Measurements from ENCODE around the gene ZFAND3. TPM values are rescaled to one million over a fixed set of nuclear protein-coding genes. Genes with fewer than 3 reads are reported as not detected.

Gene ZFAND3
- total RNA-seq, 1 experiment from 2014 or later = 75.0 TPM

DNA sequence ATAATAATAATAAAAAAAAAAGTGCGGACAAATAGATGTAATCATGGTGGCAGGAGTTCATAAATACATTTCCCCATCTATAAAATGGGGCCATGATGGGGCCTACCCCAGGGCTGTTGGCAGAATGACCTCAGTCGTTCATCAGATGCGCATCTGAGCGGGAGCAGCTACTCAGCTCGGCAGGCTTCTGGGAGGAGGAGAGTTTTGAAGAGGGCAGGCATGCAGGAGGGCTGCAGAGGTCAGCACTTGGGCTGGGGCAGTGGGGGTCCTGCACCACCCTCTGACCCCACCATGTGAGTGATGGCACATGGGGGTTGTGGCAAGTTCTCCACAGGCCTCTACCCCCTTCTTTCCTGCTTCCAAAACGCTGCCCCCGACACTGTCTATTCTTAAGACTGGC lies 373.5 kb downstream of the ZFAND3 start:
- no TSS peak for BruUV-seq (replicated peaks)
- TF ChIP-seq, protein P1, sequence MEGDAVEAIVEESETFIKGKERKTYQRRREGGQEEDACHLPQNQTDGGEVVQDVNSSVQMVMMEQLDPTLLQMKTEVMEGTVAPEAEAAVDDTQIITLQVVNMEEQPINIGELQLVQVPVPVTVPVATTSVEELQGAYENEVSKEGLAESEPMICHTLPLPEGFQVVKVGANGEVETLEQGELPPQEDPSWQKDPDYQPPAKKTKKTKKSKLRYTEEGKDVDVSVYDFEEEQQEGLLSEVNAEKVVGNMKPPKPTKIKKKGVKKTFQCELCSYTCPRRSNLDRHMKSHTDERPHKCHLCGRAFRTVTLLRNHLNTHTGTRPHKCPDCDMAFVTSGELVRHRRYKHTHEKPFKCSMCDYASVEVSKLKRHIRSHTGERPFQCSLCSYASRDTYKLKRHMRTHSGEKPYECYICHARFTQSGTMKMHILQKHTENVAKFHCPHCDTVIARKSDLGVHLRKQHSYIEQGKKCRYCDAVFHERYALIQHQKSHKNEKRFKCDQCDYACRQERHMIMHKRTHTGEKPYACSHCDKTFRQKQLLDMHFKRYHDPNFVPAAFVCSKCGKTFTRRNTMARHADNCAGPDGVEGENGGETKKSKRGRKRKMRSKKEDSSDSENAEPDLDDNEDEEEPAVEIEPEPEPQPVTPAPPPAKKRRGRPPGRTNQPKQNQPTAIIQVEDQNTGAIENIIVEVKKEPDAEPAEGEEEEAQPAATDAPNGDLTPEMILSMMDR (IDR thresholded peaks at IDR 0.05; ENCODE audit: unreplicated experiment) = no peak

DNA sequence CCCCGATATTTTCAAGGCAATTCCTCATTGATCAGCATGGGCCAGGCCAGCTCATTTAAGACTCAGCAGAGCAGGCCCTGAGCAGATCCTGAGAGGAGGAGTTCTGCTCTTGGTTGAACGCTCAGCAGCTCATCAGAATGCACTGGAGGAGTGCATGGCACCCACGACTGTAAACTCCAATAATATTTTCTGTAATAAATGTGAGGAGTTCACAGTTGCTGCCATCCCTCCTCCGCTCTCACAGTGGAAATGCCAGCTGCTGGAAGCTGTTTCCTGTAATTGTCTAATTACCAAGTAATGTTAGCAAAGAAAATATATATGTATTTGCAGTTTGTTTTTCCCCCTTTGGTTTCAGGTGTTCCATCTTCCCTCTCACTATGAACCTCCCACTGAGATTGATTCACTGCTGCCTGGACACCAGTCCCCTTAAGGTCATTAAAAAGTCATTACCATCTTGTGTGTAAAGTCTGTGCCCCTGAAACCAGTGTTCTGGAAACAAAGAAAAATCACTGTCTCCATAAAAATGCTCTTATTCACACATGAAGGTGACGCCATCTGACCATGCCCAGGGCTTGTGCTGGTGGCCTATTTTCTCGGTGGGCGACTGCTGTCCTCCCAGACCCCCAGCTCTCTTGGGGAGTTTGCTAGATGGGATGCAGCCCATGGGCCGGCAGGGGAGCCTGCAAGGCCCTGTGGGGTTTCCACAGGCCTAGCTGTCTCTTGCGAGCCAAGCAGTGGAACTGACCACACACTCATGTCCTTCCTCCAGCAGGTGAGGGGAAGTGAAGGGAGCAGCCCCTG lies 374.2 kb downstream of the ZFAND3 start:
- Mint-ChIP-seq H3K9me3 (ENCODE audit: low read depth, unreplicated experiment) (no peaks in the 10 kb centered on the region), H3K27ac (ENCODE audit: unreplicated experiment) (no peak overlapping the region), H3K4me3 (ENCODE audit: low read depth, unreplicated experiment) (no peak overlapping the region), H3K36me3 (ENCODE audit: insufficient read depth, unreplicated experiment) (no peaks in the 10 kb centered on the region), H3K27me3 (ENCODE audit: unreplicated experiment) (no peaks in the 10 kb centered on the region), H3K4me1 (ENCODE audit: low read depth, unreplicated experiment) (no peaks in the 10 kb centered on the region)
- DNase-seq = no peak
- BruUV-seq (replicated peaks) = no TSS peak
- CTCF ChIA-PET = interaction anchor here (0.7 kb wide), 1 partner anchor 75 kb away, joined by 3 read pairs; no protein-coding TSS in a partner anchor
- intact Hi-C loops (cut with micrococcal nuclease; ENCODE audit: unreplicated experiment) = no loop called here
- TF ChIP-seq, protein P1 (IDR thresholded peaks at IDR 0.05; ENCODE audit: unreplicated experiment) = no peak

More for the DNA sequence above, 373.5 kb downstream of the ZFAND3 start:
- intact Hi-C loops (cut with micrococcal nuclease; ENCODE audit: unreplicated experiment) = no loop called here
- Mint-ChIP-seq H3K4me1 (ENCODE audit: low read depth, unreplicated experiment) (no peaks in the 10 kb centered on the region), H3K4me3 (ENCODE audit: low read depth, unreplicated experiment) (no peak overlapping the region), H3K36me3 (ENCODE audit: insufficient read depth, unreplicated experiment) (no peaks in the 10 kb centered on the region), H3K9me3 (ENCODE audit: low read depth, unreplicated experiment) (no peaks in the 10 kb centered on the region), H3K27ac (ENCODE audit: unreplicated experiment) (no peak overlapping the region), H3K27me3 (ENCODE audit: unreplicated experiment) (no peaks in the 10 kb centered on the region)
- CTCF ChIA-PET = no interaction called here
- no peak for DNase-seq

DNA sequence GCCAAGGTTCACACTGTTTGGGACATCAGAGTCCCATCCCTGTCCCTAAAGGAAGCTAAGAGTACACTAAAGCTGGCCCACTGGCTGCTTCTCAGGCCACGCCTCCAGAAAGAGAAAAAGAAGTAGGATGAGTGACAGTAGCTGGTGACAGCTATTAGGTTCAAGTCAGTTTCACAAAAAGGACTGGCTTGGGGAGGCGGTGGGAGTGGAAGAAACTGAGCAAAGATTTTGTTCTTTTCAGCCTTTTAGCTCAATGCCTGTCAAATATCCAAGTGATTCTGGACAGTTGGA lies 374.7 kb downstream of the ZFAND3 start:
- no peak overlapping the region for H3K27ac Mint-ChIP-seq (ENCODE audit: unreplicated experiment)
- no peaks in the 10 kb centered on the region for H3K9me3 Mint-ChIP-seq (ENCODE audit: low read depth, unreplicated experiment)
- no peak for DNase-seq
- no TSS peak for BruUV-seq (replicated peaks)
- no peaks in the 10 kb centered on the region for H3K27me3 Mint-ChIP-seq (ENCODE audit: unreplicated experiment)
- TF ChIP-seq, protein P1 (IDR thresholded peaks at IDR 0.05; ENCODE audit: unreplicated experiment) = no peak
- CTCF ChIA-PET = interaction anchor here (0.7 kb wide), 1 partner anchor 76 kb away, joined by 3 read pairs; no protein-coding TSS in a partner anchor
- no peaks in the 10 kb centered on the region for H3K4me1 Mint-ChIP-seq (ENCODE audit: low read depth, unreplicated experiment)
- H3K4me3 Mint-ChIP-seq (ENCODE audit: low read depth, unreplicated experiment) = no peak overlapping the region
- H3K36me3 Mint-ChIP-seq (ENCODE audit: insufficient read depth, unreplicated experiment) = no peaks in the 10 kb centered on the region
- intact Hi-C loops (cut with micrococcal nuclease; ENCODE audit: unreplicated experiment) = no loop called here

DNA sequence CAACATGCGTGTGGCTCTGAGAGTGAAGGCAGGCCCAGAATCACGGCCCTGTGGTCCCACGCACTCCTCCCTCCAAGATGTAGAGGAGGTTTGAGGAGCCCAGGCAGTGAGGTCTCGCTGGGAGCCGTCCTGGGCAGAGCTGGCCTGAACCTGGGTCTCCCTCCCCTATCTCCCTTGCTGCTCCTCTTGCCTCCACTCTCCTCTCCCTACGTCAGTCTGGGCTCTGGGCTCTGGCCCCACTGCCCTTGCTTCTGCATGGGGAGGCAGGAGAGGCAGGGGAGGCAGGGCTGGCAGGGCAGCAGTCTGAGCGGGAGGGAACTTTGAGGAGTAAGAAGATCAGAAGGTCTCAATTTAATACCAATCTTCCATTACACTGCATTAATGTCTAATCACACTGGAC lies 375.1 kb downstream of the ZFAND3 start:
- Mint-ChIP-seq H3K4me3 (ENCODE audit: low read depth, unreplicated experiment) (no peak overlapping the region), H3K36me3 (ENCODE audit: insufficient read depth, unreplicated experiment) (no peaks in the 10 kb centered on the region), H3K9me3 (ENCODE audit: low read depth, unreplicated experiment) (no peaks in the 10 kb centered on the region), H3K4me1 (ENCODE audit: low read depth, unreplicated experiment) (no peaks in the 10 kb centered on the region), H3K27me3 (ENCODE audit: unreplicated experiment) (no peaks in the 10 kb centered on the region), H3K27ac (ENCODE audit: unreplicated experiment) (no peak overlapping the region)
- CTCF ChIA-PET = interaction anchor here (0.7 kb wide), 1 partner anchor 76 kb away, joined by 3 read pairs; no protein-coding TSS in a partner anchor
- TF ChIP-seq, protein P1 (IDR thresholded peaks at IDR 0.05; ENCODE audit: unreplicated experiment) = no peak
- intact Hi-C loops (cut with micrococcal nuclease; ENCODE audit: unreplicated experiment) = no loop called here
- DNase-seq = no peak
- BruUV-seq (replicated peaks) = no TSS peak

Data from Calu3 (cell line).